Stimulated activated CD8-positive, alpha-beta memory T cell treated with anti-CD3 and anti-CD28 coated beads, Interleukin-12 subunit alpha, Interleukin-12 subunit beta, amount 100 ng/mL, for 1 hour (primary cell): ENCODE results near the gene ZFP69.

Experiments used
- DNase-seq: peaks from one replicate; pipeline ENCODE4 v3.0.0-alpha.2; 2020; ENCODE audit warnings: low read depth

Gene ZFP69

DNA sequence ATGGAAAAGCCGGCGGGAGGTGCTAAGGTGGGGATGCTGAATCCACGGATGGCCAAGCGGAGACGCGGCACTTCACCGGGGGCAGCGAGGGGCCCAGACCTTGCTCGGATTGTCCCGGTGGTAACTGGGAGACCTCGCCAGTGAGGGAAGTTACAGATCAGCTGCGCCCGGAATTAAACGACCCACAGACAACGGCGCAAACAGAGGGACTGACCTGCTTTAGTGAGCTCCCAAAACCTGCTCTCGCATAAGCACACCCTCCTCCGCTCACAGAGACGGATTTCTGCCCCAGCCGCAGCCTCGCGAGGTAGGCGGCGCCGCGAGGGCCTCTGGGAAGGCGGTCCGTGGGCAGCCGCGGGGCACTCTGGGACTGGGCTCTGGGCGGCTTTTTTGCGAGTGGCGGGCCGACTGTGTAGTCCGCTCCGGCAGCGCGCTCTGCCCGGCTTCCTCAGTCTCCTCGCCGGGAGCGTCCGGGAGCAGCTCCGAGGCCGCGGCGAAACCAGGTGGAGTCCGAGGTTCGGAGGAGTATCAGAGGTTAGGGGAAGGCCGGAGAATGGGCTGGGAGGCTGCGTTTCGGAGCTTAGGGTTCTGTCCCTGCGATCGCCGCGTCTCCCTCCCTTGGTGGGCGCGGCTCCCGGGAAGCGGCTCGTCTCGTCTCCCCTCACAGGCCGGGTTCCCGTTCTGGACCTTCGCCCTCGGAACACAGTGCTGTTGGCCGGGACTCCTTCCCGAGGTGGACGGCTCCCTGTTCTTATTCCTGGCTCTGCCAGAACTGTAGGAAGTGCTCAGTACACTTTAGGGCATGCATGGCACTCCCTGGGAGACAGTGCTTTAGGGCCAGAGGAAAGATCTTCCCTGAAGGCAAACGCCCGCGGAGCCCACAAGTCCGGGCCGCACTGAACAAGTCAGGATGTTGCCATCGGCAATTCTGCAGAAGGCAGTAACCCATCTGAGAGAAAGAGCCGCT lies 31.6 kb downstream of the ZFP69 start, which contains the start of gene EXO5:
EXO5 (plus strand) TSS at position 393 of the 967 bp plus-strand sequence. CDS start 5,778 bp downstream, outside the sequence.
- peak; percentile 71 for DNase-seq

DNA sequence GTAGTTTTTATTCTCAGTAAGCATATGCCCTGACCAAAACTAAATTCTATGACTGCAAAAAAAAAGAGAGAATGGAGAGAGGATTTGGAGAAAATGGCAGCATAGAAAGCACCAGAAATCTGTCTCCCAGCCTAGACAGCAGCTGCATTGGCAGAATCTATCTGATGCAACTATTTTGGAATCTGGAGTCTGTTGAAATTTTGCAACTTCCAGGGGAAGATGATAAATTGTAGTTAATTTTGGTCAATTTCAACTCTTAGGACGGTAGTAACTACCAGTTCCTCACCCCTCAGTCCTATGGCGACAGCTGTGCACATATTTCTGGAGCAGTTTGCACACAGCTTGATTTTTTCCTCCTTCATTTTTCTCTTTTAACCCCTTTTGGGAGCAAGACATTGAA lies 42.4 kb downstream of the ZFP69 start:
- no peak for DNase-seq

DNA sequence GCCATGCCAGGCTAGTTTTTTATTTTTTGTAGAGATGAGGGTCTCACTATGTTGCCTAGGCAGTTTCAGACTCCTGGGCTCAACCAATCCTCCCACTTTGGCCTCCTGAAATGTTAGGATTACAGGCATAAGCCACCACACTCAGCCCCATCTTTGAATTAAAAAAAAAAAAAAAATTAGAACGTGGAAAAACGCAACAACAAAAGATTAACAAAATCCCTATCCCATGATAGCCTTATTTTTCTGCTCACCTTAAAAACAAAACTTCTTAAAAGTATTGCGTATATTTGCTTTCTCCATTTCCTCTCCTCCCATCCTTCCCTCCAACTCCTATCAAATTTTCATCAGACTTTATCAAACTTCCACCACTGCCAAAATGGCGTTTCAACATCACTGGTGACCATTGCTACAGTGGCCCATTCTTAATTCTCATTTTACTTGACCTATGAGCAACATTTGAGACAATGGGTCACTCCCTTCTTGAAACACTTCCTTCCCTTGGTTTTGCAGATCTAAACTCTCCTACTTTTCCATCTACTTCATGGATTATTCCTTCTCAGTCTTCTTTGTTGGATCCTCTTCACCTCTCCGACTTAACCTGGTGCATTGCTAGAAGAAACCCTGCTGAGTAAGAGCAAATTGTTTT lies 53.8 kb downstream of the ZFP69 start:
- no peak for DNase-seq

DNA sequence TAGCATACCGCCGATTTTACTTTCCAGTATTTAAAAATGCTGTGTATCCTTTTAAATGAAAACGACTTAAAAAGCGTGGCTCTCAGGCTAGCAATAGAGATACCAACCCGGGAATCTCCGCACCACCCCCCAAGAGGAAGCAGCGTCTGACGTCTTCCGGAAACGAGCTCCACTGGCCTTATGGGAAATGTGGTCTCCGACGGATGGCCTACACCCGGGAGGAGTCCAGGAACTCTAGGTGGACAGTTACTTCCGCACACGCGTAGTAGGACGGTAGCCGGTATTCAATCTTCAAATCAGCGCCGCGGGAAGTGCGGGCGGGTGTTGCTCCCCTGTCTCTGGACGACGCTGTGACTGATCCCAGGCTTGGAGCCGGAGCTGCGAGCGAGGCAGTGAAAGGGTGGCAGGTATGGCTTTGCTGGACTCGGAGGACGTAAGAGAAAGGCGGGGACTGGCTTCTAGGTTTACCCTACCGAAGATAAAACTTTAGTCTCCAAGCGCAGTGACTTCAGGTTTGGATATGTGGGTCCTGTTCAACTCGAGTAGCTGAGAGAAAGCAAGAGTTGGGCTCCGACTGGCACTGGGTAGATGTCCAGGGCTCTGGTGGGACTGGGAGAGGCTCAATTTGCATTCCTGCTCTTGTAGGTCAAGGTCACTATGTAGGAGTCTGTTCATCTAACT lies 54.4 kb downstream of the ZFP69 start, which contains the start of gene ZNF684:
ZNF684 (plus strand) TSS at position 257 of the 681 bp plus-strand sequence. CDS start 1,530 bp downstream, outside the sequence.
- DNase-seq, result peak; percentile 80

DNA sequence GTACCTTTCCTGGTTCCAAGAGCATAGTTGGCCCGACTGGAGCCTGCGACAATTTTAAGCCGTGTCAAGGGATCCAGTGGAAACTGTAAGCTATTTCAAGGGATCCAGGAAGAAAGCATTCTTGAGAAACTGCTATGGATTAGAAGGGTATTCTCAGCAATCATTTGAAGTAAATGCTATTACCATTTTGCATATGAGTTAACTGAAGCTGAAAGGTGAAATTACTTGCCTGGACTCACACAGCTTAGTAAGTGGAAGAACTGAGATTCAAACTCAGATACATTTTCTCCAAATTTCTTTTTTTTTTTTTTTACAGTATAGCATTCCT lies 54.9 kb downstream of the ZFP69 start:
- no peak for DNase-seq

DNA sequence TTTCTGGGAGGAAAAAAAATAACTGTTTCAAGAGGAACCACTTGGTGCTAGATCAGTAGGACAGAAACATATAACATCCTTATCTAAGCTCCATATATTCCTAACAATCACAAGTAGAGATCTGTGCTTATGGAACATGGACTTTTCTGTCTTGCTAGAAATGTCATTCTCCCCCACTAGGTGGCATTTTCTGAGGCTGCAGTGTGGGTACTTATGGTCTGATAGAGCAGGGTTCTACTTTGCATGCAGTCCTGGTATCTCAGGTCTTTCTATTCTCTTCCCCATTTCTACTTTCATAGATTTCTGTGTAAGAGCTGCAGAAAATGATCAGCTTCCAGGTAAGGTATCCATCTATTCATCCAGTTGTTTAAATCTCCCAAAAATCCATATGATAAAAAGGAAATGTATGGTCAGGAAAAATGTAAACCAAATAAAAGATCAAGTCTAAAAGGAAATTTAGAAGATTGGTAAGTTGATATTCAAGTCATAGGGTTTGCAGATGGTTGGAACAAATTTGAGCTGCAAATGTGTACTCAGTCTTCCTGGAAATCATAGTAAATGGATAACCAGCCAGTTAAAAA lies 55.8 kb downstream of the ZFP69 start:
- DNase-seq, result no peak

DNA sequence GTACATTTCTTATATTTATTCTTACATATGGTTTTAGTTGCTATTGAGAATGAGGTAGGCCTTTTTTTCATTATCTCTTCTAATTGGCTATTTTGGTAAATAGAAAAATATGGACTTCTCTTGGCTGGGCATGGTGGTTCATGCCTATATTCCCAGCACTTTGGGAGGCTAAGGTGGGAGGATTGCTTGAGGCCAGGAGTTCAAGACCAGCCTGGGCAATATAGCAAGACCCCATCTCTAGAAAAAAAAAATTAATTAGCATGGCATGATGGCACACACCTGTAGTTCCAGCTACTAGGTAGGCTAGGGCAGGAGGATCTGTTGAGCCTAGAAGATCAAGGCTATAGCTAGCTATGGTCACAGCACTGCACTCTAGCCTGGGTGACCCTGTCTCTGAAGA lies 57.5 kb downstream of the ZFP69 start:
- DNase-seq, result no peak

DNA sequence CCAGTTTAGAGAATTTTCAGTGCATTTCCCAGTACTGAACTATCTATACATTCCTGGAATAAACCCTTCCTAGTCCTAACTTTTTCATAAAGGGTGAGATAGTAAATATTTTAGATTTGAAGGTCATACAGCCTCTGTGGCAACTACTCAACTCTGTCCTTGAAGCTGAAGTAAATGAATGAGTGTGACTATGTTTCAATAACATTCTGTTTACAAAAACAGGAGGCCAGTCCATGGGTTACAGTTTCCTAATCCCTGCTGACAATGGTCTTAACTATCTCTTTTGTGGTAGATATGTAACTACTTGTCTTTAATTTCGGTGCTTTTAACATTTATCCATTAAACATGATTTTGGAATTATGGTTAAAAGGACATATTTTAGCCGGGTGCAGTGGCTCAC lies 58.6 kb downstream of the ZFP69 start:
- DNase-seq, result no peak

DNA sequence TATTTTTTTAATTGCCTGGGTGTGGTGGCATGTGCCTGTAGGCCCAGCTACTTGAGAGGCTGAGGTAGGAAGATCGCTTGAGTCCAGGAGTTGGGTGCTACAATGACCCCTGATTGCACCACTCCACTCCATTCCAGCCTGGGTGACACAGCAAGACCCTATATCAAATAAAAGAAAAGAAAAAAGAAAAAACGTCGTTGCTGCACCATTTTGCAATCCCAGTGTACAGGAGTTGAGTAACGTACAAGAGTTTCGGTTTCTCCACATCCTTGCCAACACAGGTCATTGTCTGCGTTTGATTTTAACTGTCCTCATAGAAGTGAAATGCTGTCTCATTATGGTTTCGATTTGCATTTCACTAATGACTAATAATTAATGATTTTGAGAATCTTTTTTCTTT lies 62.2 kb downstream of the ZFP69 start:
- DNase-seq, result no peak
